WTC11 (cell line): ENCODE data around the gene LDLRAD3.

Source experiments
- ATF2 ChIP-seq: sonication (generic); formaldehyde crosslinking; IDR thresholded peaks from 2 replicates; pipeline ENCODE4 v1.8.1; 2022; ENCODE audit warnings: low read depth, missing genetic modification reagents, borderline replicate concordance
- CTCF ChIP-seq: fragments of 200-600 bp; IDR thresholded peaks from 2 replicates; pipeline ENCODE4 v1.8.0; 2022; ENCODE audit warnings: antibody characterized with exemption
- NR3C1 ChIP-seq: sonication (generic); formaldehyde crosslinking; conservative IDR thresholded peaks from 2 replicates; pipeline ENCODE4 v1.8.1; 2023; ENCODE audit warnings: low read depth, mild to moderate bottlenecking, missing genetic modification reagents
- RELA ChIP-seq: sonication (generic); formaldehyde crosslinking; IDR thresholded peaks from 2 replicates; pipeline ENCODE4 v1.8.1; 2022; ENCODE audit warnings: missing genetic modification reagents, mild to moderate bottlenecking, borderline replicate concordance
- TP53 ChIP-seq: sonication (generic); formaldehyde crosslinking; IDR thresholded peaks from 2 replicates; pipeline ENCODE4 v1.8.1; 2023; ENCODE audit warnings: mild to moderate bottlenecking, missing genetic modification reagents
- ZNF281 ChIP-seq: sonication (generic); formaldehyde crosslinking; IDR thresholded peaks from 2 replicates; pipeline ENCODE4 v1.8.0; 2023; ENCODE audit warnings: mild to moderate bottlenecking, missing genetic modification reagents
- TF ChIP-seq, protein P1 (sequence below): sonication (generic); formaldehyde crosslinking; IDR thresholded peaks from 2 replicates; pipeline ENCODE4 v1.8.1; 2022; ENCODE audit warnings: mild to moderate bottlenecking, moderate library complexity, missing genetic modification reagents

DNA sequence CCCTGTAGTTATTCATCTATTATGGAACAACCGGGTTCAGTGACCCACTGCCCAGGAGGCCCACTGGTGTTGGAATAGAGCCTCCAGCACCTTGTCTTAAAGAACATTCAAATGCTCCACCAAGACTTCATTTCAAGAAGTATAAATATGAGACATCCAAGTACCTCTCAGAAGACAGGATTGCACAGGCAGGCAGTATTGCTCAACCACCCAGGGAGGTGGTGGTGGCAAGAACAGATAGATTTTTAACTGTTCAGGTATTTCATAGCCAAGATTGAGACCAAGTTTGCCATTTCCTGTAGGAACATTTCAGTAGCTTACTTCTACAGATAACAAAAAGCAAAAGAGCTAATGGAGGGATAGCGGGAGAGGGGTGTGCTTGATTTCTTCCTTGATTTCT, 266.7 kb downstream of the LDLRAD3 start:
- no peak for TF ChIP-seq CTCF
- TF ChIP-seq ATF2 (CRISPR knock-in tag) = no peak
- TF ChIP-seq NR3C1 = no peak
- no peak for TF ChIP-seq RELA
- TF ChIP-seq TP53 (CRISPR knock-in tag) = no peak
- no peak for TF ChIP-seq ZNF281
- TF ChIP-seq, protein P1, sequence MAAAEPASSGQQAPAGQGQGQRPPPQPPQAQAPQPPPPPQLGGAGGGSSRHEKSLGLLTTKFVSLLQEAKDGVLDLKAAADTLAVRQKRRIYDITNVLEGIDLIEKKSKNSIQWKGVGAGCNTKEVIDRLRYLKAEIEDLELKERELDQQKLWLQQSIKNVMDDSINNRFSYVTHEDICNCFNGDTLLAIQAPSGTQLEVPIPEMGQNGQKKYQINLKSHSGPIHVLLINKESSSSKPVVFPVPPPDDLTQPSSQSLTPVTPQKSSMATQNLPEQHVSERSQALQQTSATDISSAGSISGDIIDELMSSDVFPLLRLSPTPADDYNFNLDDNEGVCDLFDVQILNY (CRISPR knock-in tag) = no peak
